Stimulated activated CD8-positive, alpha-beta memory T cell treated with anti-CD3 and anti-CD28 coated beads, Interleukin-12 subunit alpha, Interleukin-12 subunit beta, amount 100 ng/mL, for 4 hours (primary cell): ENCODE data around the gene COX7A1.
A peak's percentile ranks its signal among the peaks of the same experiment; 100 is the strongest.
"Not testable (repeated sequence)": the region's sequence is repeated elsewhere in the genome, so short reads cannot be mapped to it uniquely, and the experiment has no call there.

ENCODE experiments used
- DNase-seq: peaks from one replicate; pipeline ENCODE4 v3.0.0-alpha.2; 2020; ENCODE audit warnings: low read depth

Gene COX7A1

DNA sequence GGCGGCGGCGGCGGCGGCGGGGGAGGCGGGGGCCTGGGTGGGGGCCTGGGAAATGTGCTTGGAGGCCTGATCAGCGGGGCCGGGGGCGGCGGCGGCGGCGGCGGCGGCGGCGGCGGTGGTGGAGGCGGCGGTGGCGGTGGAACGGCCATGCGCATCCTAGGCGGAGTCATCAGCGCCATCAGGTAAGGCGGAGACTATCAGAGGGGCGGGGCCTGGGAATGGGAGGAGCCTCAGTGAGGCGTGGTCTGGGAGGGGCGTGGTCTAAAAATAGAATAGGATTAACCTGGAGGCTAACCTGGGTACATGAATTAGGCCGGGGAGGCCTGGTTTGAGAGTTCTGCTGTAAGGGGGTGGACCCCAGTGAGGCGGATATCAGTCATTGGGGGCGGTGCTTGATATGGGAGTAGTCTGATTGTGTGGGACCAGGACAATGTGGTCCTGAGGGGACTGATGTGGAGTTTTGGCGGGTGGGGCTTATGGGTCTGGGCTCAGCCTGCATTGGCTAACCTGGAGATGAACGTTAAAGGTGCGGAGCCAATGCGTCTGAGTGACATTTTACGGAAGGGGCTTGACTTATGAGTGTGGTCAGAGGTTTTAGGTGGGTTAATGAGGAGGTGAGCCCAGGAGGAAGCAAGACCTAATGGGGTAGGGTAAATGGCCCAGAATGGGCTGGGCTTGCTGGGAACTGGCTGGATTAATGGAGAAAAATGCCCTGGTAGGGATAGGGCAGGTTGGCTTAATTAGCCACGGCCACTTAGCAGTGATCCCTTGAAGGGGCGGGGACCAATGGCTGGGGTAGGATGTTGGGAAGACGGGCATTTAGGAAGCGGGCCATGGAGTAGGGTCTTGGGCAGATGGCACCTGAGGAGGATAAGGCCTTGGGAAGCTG is 11.0 kb downstream of the COX7A1 start:
- peak; percentile 79 for DNase-seq

DNA sequence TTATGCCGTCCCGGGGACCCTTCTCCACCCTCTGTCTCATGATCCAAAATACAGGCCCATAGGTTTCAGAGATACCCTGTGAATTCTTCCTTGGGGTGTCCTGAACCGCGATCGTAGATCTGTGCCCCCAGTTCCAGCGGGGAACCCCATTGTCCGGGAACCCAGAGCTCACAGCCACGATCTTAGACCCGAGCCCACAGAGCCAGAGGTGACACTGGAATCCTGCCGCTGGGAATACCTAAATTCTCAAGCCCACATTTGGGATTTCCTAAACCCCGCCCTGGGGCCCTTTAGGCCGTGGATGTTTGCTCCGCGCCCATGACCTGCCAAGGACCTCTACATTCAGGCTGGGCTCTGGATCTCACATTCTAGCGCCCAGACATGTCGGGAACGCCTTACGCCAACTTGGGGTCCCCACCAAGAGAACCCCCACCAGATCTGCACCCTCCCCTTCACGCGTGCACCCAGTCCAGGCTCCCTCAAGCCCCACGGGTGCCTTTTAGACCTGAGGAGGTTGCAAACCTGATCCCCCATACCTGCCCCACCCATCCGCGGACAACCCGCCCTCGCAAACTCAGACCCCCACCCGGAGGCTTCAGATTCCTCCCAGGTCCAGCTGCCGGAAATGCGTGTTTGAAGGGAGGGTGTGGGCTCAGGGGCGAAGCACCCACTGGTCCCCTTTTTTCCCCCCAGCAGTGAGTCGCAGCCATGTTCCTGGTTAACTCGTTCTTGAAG is 11.8 kb downstream of the COX7A1 start:
- peak; percentile 15 for DNase-seq

DNA sequence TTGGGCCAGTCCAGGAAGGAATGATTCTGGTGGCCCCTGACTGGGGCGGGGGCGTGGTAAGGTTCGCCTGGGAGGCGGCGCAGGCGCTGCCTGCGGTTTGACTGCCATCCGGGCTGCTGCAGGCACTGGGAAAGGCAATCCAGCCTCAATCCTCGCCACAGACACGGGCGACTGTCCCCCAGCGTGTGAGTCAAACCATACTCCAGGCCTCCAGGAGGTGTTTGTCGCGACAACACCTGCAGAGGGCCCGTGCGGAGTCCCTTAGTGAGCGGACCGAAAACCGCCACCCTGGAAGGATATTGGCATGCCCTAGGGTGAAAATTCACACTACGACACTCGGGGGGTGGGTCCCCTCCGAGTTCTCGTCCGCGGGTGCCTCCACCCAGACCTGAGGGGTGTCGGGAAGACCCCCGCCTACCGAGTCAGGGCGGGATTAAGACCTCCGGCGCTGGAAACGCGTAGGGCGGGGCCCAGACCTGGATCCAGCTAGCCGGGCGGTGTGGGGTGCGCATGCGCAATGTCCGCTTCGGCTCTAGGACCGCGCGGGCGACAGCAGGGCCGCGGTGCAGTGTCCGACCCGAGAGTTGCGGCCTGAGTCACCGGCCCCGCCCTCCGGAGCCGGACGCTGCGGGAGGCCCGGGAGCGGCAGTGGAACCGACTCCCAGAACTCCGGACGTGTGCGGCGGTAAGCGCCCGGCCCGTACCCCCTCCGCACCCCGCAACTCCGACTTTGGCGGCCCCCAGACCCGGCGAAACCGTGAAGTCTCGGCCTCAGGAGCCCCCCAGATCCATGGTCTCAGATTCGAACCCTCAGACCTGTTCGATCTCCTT is 12.6 kb downstream of the COX7A1 start, which contains the start of gene CAPNS1:
Gene CAPNS1, plus strand, starts transcription at position 594 of the 831 bp plus-strand sequence. CDS start 946 bp downstream, outside the sequence.
- peak; percentile 86 for DNase-seq

DNA sequence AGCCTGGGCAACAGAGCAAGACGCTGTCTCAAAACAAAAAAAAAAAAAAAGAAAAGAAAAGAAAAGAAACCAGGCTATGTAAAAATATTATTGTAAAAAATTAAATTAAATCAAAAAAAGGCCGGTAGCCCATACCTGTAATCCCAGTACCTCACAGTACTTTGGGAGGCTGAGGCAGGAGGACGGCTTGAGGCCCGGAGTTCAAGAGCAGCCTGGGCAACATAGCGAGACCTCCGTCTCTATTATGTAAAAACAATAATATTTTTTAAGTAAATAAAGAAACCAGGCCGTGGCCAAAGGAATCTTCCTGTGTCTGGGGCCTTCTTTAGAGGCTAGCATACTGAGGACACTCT is 13.2 kb downstream of the COX7A1 start:
- DNase-seq, result no peak

DNA sequence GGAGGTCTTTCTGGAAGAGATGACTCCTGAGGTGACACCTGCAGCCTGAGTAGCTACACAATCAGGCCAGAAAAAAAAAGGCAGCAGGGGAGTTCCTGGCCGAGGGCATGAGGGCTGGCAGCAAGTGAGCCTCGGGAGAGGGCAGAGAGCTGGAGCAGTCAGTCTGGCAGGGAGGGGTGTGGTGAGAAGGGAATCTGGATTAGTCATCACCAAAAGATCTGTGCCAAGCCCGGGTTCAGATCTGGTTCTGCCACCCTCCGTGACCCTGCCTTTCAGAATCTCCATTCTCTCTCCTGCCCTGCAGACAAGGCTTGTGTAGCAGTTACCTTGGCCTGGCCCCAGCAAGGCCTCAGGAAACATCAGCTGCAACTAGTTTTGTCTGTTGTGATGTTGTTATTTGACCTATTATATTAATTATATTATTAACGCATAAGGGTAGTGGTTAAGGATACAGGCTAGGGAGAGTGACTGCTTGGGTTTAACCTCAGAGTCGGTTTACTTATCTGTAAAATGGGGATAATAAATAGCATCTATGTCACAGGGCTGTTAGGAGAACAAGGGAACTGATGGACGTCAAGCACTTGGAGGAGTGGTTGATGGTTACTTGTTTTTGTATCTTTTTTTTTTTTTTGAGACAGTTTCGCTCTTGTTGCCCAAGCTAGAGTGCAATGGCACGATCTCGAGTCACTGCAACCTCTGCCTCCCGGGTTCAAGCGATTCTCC is 15.1 kb downstream of the COX7A1 start:
- DNase-seq, result no peak

DNA sequence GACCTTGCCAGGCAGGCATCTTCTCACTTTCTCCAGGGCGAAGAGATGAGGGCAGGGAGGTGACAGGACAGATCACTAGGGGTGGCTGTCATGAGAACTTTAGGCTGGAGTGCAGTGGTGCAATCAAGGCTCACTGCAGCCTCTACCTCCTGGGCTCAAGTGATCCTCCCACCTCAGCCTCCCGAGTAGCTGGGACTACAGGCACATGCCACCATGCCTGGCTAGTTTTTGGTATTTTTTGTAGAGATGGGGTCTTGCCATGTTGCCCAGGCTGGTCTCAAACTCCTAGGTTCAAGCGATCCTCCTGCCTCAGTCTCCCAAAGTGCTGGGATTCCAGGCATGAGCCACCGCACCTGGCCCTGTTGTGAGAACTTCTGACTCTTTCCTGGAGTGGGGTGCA is 17.4 kb downstream of the COX7A1 start:
- not testable (repeated sequence) for DNase-seq

DNA sequence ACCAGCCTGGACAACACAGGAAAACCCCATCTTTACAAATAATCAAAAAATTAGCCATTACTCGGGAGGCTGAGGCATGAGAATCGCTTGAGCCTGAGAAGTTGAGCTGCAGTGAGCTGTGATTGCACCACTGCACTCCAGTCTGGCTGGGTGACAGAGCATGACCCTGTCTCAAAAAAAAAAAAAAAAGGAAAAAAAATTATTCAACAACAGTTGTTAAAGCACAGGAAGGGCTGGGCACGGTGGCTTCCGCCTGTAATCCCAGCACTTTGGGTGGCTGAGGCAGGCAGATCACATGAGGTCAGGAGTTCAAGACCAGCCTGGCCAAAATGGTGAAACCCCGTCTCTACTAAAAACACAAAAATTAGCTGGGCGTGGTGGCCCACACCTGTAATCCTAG is 21.0 kb downstream of the COX7A1 start:
- DNase-seq, result not testable (repeated sequence)

DNA sequence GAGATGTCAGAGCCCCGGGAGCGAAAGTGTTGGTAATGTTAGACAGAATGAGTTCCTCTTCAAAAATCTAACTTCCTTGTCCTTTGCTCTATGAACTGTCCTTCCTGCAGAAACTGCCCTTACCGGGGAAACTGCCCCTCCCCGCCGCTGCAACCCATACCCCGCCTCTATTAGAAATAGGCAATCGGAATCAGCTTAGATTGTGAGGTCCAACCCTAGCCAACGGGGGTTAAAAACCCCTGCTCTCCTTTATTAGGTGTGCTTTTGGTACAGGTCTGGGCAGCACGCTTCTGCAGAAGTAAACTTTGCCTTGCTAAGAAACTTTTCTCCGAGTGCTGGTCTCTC is 23.9 kb downstream of the COX7A1 start:
- DNase-seq, result no peak

DNA sequence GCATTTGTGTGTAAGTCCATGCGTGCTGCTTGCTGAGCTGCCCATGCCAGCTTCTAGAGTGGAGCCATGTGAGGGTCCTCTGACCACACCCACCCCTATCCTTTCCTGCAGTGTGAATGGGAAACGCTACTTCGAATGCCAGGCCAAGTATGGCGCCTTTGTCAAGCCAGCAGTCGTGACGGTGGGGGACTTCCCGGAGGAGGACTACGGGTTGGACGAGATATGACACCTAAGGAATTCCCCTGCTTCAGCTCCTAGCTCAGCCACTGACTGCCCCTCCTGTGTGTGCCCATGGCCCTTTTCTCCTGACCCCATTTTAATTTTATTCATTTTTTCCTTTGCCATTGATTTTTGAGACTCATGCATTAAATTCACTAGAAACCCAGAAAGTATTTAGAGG is 26.7 kb downstream of the COX7A1 start:
- DNase-seq, result no peak

DNA sequence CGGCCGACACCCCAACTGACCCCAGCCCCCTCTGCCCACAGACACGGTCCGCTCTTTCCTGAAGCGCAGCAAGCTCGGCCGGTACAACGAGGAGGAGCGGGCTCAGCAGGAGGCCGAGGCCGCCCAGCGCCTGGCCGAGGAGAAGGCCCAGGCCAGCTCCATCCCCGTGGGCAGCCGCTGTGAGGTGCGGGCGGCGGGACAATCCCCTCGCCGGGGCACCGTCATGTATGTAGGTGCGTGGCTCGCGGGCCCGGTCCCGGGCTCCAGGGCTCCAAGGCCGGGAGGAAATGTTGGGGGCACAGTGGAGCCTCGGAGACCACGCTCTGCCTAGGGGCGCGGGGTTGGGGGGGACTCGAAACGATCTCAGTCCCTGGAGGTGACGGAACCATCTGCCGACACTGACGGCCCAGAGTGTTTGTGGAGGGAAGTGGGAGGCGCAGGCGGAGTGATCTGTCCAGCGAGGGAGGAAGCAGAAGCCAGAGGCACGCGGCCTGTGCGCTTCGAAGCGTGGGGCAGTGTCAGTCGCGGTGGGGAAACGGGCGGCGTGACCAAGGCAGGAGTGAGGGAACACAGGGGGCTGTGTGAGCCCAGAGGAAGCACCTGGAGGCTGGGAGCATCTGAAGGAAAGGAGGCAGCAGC is 30.6 kb downstream of the COX7A1 start:
- no peak for DNase-seq

DNA sequence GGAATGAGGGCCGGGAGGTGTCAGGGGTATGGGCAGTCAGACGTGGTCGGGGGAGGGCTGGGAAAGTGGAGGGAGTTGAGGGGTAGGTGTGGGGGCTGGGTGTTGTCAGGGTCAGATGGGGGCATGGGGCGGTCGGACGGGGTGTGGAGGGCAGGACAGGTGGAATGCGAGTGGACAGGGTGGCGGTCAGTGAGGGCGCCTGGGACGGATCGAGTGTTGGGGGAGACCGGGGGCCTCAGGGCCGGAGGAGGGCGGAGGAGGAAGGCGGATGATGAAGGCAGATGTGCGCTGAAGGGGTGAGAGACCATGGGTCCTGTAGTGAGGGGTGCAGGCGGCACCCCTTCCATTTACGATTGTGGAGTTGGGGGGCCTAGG is 31.3 kb downstream of the COX7A1 start:
- DNase-seq, result no peak

DNA sequence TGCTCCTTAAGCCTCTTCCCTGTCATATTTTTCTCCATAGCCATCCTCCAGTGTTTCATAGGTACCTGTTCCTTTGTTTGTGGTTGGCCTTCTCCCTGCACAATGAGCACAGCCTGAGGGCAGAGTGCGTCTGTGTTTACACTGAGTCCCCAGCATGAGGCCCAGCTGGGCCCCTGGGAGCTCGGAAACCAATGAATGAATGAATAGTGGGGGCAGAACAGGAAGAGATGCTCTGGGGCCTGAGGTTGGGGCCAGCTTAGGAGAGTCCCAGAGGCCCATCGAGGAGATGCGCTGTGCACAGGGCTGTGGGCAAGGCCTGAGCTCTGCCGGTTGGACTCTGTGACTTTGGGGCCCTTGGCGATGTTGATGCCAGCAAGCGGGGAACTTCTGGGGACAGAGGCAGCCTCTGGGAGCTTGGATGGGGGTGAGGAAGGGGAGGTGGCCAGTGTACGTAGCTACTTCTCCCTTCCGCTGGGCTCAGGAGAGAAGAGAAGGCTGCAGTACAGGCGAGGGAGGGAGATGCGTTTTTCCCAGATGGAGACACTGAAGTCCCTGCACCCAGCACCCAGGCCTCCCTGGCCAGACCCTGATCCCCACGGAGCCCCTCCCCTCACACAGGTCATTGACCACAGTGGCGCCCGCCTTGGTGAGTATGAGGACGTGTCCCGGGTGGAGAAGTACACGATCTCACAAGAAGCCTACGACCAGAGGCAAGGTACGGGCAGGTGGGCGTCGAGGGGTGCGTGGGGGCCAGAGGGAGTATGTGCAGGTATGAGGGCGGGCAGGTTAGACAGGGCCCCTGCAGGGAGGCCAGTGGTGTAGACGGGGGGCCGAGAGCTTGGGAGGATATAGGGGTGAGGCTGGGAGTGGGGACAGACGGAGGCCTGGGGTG is 31.9 kb downstream of the COX7A1 start:
- no peak for DNase-seq

DNA sequence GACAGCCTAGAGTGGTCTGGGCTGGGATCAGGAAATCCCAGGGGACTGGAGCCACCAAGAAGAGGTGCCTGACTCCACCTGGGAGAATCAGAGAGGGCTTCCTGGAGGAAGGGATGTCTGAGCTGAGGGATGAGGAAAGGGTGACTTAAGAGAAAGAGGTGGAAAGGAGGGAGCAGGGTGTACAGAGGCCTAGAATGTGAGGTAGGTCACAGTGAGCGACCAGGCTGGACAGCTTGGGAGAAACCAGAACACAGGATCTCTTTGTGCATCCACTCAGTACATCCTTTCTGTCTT is 36.0 kb downstream of the COX7A1 start:
- DNase-seq, result no peak

DNA sequence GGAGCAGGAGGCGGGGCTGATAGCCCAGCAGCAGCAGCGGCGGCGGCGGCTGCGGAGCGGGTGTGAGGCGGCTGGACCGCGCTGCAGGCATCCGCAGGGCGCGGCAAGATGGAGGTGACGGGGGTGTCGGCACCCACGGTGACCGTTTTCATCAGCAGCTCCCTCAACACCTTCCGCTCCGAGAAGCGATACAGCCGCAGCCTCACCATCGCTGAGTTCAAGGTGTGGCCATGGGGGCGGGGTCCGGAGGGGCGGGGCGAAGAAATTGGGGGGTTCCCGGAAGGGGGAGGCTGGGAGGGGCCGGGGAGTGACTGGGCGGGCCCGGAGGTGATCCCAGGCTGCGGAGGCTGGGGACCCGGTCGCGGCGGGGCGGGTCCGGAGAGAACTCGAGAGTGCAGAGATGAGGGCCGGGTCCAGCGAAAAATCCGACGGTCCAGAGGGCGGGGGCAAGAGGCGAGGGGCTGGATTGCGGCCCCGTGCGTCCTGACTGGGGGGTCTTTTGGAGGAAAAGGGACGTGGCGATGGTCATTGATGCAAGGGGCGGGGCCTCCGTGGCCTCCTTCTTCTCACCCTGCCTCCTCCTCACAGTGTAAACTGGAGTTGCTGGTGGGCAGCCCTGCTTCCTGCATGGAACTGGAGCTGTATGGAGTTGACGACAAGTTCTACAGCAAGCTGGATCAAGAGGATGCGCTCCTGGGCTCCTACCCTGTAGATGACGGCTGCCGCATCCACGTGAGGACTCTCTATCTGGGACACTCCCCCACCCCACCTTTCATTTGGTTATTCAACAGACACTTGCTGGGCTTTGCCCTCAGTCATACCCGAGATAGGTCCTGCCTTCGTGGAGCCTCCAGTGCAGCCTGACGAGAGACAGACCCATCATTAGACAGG is 36.5 kb downstream of the COX7A1 start, which contains the start of gene TBCB:
Gene TBCB, plus strand, starts transcription at position 16 of the 891 bp plus-strand sequence. Its CDS starts 93 bp downstream, at position 109.
- DNase-seq, result peak; percentile 83

DNA sequence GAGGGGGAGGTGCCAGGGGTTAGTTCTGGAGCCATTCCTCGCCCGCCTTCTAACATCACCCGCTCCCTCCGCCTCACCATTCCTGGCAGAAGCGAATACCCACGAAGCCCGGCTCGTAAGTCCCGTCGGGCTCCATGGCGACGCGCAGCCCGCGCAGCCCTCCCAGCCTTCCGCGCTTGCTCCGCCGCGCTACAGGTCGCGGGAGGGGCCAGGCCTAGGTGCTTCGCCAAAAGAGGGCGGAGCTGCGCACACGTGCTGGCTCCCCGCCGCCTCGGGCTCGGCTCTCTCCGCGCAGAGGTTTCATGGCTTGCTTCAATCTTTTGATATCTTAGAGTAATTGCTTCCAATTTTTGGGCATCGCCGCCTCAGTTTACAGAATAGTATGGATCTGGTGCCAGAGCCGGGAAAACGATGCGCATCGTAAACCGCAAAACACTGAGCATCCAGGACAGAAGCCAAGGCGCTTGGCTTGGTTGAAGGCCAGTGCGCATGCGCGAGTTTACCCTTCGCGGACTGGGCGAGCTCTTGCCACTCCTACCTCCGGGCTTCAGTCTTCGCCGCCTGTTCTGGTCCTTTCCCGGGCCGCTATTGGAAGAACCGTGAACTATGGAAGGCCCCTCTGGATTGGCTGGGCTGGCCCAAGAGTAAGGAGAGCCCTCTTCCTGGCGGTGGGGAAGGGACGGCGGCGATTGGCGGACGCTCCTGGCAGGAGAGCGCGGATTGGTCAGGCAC is 37.4 kb downstream of the COX7A1 start, which contains the start of gene POLR2I:
Gene POLR2I, minus strand, starts transcription at position 155 of the 732 bp plus-strand sequence. Its CDS starts 19 bp downstream, at position 136.
- peak; percentile 94 for DNase-seq

DNA sequence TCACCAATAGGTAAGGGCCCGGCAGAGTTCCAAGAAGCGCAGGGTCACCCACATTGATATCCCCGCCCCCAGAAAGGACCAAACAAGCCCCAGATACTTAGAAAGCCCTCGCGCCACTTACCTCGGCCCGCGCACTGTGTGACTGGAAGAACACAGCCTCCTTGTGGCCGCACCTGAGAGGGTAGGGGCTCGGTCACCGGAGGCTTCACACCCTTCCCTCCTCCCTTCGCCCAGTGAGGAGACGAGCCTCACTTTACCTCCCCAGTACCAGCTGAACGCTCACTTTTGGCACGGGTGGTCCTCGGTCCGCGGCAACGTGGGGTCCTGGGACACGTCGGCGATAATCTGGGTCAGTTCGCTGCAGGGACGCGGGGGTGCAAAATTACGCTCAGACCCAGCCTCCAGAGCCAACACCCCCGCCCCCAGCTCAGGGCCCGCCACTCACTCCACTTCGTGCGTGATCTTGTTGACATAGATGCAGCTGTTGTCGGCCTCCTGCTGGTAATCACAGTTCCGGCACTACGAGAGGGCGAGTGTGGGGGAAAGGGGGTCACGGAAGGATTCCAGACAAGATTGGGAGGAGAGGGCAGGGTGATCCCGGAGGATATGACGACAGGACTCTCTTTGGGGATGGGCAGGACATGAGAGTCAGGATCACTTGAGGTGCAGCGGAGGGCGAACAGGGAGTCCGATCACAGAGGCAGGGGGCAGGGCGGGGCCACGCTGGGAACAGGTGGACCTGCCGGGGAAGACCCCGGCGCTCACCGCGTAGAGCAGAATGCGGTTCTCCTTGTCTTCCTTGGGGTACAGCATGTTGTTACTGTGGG is 38.1 kb downstream of the COX7A1 start:
- no peak for DNase-seq

DNA sequence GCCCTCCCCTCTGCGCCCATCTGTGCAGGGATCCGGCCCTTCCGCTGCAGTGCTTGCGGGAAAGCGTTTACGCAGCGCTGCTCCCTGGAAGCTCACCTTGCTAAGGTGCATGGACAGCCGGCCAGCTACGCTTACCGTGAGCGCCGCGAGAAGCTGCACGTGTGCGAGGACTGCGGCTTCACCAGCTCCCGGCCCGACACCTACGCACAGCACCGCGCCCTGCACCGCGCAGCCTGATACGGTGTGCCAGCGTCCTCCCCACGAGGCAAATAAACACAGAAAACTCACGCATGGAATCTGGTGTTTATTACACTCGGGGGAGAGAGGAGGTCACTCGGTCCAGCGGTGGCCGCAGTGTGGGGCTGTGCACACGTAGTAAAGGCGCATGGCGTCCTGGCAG is 38.8 kb downstream of the COX7A1 start:
- no peak for DNase-seq

DNA sequence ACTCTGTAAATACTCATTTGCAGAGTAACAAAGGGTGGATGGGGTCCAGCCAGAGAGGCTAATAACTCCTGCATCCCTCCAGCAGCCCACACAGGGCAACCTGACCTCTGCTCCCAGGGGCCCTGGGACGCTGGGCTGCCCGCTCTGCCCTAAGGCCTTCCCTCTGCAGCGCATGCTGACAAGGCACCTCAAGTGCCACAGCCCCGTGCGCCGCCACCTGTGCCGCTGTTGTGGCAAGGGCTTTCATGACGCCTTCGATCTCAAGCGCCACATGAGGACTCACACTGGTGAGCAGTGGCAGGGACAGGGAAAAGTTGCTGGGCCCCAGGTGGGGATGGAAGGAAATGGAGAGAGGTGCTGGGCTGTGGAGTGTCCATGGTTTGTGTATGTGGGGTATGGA is 39.6 kb downstream of the COX7A1 start:
- no peak for DNase-seq
